AG08396 (cell line): Measurements from ENCODE around the gene ENPP7.
A peak's percentile ranks its signal among the peaks of the same experiment; 100 is the strongest.

ENCODE experiments used
- DNase-seq: peaks from one replicate; pipeline ENCODE4 v3.0.0; 2012; ENCODE audit warnings: low spot score, mixed read lengths

The ENPP7 gene

DNA sequence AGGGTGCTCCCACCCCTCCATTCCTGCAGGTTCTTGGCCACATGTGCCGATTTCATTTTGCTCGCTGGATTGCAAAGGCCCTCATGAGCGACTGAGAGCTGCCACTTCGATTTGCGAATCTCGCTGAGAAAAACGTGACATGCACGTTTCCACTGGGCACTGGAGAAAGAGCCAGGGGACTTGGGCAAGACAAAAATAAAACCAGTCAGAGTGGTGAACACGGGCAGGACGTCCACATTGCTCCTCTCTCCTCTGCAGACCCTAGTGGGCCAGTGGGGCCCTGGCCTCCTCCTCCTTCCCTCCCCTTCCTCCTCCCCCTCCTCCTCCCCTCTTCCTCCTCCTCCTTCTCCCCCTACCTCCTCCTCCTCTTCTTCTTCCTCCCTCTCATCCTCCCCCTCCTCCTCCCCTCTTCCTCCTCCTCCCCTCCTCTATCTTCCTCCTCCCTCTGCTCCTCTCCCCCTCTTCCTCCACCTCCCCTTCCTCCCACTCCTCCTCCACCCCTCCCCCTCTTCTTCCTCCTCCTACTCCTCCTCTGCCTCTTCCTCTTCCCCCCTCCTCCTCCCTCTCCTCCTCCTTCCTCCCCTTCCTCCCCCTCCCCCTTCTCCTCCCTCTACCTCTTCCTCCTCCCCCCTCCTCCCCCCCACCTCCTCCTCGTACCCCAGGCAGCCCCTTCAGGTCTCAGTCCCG, 28.1 kb upstream of the ENPP7 start:
- DNase-seq: no peak

DNA sequence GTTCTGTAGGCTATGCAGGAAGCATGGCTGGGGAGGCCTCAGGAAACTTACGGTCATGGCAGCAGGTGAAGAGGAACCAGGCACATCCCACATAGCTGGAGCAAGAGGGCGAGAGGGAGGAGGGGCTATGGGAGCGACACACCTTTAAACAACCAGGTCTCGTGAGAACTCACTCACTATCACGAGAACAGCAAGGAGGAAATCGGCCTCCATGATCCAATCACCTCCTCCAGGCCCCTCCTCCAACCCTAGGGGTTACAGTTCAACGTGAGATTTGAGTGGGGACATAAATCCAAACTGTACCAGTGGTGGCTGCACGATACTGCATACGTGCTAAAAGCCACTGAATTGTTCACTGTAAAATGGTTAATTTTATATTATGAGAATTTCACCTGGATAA, 26.1 kb upstream of the ENPP7 start:
- DNase-seq: no peak

DNA sequence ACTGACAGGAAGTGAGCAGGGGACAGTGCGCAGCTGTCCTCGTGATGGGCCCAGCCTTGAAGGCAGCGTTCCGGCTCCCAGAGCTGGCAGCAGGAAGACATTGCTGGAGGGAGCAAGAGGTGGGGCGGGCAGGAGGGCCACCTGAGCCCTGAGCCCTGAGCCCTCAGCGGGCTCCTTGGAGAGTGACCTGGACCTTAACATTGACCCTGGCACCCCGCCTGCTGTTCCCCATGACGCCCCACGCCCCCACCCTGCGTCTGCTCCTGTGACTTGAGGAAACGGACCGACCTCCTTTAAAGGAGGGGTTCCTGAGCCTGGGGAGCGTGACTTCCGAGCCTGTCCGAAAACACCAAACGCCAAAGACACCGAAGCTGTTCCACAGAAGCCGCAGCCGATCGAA, 25.1 kb upstream of the ENPP7 start:
- no peak for DNase-seq

DNA sequence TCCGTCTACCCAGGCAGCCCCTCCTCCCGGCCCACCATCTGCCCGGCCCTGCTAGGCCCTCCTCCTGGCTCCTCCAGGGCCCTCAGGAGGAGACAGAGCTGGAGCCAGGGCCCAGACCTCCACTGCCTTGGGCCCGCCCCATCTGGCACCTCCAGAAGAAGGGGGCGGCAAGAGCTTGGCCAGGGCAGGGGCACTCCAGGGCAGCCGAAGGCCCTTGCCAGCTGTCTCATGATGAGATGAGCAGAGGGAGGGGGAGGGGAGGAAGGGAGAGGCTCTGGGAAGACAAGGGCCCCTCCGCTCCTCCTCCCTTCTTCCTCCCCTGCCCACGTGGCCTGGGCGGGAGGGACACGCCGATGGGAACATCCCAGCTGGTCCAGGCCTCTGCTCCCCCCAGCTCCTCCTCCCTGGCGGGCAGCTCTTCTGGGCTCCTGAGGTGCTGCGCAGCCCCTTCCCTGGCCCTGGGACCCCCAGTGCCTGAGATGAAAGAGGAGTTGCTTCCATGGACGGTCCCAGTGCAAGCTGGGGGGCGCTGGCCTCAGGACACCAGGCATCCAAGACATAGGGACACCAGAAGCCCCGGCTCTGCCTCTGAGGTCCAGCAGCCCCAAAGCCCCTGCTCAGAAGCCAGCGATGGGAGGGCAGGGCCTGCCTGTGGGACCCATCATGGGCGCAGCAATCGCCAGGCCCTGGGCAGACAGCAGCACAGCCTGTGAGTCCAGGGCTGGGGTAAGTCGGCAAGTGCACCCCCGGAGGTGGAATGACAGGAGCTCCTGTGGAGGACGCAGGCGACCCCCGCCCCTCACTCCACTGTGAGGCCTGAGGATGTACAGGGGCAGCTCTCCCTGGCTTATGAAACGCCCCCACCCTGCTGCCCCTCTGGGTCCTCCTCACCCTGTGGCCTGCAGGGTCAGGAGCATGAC, 23.6 kb upstream of the ENPP7 start:
- DNase-seq: no peak

DNA sequence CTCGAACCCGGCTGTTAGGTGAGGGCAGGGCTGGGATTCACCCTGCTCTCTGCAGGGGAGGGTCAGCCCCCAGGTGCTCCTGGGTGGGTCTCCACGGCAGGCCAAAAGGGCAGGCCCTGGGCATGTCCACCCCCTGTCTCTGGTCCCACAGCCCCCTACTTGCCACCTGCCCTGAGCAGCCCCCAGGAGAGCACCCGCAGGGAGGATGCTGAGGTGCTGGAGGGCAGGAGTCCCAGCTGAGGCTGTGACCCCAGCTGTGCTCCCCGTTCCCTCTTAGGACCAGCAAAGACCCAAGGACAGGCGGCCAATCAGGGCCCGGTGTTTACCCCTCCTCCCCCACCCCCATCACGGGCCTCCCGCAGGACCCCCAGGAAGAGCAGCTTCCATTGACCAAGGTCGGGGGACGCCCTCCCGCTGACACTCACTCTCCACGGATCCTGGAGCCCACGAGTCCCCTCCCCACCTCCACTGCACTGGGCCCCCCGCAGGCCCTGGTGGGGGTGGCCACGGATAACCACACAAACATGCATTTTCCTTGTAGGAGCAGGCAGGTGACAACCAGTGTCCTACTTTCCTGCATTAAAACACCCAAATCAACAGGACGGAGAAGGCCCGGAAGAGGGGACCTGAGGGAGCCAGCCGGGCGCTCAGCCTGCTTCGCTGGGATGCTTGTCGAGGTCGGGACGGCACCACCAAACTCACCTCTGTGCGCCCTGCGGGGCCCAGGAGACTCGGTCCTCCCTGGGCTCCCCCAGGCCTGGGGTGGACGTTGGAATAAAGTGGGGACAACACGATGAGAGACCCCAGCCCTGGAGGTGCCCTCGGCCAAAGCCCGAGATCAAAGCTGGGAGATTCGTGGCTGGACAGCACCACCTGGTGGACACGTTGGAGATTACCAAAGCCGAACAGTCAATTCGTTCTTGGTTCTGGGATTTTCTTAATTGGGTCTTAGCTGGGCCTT, 22.5 kb upstream of the ENPP7 start:
- peak; percentile 79 for DNase-seq

DNA sequence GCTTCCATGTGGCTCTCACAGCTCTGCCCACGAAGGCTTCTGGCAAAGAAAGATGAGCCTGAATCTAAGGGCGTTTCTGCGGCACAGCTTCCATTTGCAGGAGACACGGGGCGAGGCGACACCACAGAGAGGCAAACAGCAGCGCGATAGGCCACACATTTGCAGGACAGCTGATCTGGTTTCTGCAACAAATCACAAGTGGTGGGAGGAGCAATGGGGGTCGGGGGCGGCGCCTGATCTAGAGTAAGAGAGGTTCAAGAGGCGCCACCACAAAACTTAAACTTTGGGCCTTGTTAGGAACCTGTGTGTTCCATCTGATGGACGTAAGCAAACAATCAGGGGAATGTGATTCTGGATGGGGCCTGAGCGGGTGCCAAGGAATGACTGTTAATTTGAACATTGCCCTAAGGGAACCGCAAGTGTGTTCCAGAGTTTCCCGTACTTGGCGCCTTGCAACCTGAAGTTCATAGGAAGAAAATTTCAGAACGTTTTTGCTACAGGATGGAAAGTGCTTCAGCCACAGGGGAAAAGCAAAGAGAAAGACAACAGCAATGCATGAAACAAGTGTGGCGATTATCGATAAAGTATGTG, 18.9 kb upstream of the ENPP7 start:
- no peak for DNase-seq

DNA sequence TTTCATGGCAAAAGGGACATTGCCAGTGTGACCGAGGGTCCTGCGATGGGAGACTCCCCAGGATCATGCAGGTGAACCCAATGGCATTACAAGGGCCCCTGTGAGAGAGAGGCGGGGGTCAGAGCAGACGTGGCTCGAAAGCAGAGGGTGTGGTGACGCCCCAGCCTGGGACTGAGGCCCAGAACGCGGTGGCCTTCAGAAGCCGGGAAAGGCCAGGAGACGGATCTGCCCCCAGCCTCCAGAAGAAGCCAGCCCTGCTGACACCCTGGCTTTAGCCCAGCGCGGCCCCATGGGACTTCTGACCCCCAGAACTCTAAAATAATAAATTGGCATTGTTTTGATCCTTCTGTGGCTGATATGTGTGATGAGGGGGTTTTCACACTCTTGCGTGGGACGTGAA, 17.4 kb upstream of the ENPP7 start:
- DNase-seq: no peak

DNA sequence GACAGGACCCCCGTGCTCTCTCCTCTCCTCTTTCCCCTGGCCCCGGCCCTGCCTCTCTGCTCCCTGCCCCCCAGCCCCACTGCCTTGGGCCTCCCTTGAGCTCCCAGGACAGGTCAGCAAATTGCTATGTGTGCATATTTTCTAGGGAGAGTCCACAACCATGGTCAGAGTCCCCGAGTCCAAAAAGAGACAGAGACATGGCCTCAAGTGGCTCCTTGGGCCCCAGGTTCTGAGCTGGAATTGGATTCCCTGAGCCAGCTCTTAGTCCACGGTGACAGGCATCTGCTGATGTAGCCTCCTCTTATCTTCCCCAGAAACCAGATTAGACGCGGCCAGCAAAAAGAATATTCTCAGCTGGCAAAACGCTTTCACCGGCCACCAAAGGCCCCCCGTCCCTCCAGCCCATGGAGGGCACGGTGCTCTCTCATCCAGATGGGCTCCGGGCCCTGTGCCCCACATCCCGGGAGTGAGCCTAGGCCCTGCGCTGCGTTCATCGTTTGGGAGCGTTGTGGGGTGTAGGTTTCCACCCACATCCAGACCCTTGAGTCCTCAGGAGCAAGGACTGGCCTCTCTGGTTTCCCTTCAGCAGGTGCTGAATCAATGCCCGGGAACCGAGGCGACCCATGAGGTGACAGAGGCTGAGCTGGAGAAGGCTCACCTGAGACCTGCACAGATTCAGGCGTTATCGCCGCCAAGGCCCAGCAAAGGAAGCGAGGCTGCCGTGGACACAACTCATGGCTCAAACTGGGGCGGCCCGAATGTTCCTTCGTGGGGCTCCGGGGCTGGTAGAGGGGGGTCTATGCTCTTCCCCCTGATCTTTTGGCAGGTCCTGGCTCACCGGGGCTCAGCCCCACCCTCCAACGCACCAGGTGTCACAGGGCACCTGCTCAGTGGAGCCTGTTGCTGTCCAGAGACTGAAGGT, 16.3 kb upstream of the ENPP7 start:
- DNase-seq: no peak

DNA sequence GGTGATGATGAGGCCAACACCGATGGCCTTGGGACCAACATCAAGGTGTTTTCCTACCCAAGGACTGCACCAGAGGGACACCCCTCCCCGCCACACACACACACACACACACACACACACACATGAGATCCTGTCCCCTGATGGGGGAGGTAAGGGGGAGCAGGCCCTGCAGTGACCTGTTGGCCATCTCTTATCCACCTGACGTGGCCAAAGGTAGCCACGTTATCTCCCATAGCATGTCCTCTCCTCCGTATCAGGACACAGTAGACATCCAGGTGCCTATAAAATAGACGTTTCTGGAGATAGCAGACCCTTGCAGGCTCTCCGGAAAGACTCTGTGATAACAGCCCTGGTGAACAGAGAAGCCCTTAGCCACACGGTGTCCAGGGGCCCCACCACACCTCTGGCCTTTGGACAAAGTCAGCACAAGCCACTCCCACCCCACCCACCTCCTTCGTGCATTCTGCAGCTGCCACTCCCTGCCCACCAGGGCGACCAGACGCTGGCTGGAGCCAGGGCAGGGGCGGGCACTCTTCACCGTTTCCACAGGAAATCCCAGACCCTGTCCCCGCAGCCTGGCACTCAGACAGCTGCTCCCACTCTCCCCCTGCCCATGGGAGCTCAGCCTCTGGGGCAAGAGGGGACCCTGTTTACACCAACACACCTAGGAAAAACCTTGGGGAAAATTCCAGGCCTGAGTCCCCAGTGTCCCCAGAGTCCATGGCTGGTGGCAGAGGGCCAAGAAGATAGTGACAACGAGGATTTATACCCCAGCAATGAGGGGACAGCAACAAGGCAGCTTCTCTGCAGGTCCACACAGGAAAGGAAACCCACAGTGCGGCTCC, 15.4 kb upstream of the ENPP7 start:
- DNase-seq: no peak

DNA sequence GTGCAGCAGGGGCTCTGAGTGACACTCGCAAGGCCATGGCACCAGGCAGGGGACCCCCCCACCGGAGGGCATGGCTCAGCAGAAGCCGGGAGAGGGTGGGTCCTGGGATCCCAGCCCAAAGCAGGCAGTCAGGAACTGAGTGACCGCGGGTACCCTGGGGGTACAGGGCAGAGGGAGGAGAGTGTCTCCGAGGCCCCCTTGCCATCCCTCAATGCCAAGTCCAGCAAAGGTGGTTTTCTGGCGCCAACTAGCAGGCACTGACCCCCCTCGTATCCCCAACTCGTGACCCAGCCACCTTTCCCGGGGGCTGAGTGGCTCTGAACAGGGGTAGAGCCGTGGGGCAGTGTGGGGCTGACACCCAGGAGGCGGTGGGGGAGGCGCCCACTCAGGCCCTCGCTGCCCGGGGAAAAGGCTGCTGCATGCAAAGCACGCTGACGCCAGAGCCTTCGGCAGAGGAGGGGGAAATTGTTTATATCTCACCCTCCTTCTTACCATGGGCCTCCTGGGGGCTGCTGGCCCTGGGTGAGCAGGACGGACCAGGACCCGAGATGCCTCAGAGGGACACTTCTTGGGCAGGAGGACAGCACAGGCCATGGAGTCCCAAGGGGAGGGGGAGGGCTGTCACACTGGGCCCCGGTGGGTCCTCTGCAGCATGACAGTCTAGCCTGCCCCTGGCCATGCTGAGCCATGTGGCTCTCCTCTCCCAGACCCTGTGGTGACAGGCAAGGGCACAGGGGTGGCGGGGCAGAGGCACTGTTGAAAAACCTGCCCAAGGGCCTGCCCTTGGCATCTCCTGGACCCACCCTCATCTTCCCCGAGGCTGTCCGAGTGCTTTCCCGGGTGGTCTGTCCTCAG, 14.6 kb upstream of the ENPP7 start:
- DNase-seq: no peak

DNA sequence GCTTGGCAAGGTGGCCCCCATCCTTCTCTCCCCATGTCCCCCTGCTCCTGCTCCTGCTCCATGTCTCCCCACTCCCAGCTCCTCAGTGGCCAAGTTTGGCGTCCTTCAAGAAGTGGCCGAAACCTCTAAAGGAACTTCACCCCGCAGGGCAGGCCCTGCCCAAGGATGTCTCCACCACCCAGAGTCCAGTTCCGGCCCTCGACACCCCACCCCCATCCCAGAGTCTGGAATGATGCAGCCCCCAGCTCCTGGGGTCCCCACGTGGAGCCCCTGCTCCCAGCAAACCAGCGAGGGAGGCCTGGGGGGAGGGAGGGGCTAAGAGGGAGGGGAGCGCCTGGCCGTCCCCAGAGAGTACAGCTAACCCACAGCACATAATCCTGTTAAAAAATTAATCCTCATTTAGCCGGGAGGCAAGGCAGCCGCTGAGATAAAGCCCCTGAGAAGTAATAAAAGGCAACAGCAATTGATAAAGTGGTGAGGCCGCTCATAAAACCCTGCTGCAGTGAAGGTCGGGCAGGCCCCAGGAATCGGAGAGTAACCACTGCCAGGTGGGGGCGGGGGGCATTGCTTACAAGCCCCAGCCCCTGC, 9.9 kb upstream of the ENPP7 start:
- no peak for DNase-seq

DNA sequence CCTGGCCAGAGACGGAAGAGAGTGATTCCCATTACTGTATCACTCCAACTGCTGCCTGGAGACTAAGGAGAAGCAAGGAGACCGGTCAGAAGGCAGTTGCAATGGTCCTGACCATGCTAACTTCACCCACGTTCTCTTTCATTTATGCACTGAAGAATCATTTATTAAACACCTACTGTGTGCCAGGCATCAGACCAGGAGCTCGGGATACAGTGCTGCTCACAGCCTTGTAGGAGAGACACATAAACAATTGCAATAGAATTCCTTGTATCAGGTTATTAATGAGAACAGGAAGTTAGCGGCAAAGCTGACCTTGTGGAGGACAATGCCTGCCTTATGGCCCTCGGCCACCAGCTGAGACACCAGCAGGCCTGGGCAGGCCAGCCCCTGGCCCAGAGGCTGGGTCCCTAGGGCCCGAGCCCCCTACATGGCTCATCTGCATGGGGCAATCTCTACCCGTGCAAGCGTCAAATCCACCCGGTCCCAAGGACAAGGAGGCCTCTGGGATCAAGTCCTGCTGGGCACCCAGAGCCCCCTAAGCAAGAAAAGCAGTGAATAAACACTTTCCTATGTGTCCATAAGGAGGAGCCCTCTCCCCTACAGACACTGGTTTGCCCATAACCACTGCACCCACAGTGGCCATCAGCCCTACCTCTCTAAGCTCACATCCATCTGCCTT, 8.6 kb upstream of the ENPP7 start:
- DNase-seq: no peak

DNA sequence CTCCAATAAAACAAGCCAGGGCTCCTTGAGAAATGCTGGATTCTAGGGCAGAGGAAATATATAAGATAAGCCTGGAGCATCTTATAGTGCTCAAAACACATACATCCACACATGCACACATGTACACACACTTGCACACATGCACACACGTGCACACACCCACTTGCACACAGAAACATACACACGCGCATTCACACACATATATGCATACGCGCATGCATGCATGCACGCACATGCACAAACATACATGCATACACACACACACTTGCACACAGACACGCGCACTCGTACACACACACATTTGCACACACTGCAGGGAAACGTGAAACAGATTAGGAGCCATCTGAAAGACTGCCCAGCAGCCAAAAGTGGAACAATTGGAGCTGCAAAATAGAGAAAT, 8.0 kb upstream of the ENPP7 start:
- no peak for DNase-seq

DNA sequence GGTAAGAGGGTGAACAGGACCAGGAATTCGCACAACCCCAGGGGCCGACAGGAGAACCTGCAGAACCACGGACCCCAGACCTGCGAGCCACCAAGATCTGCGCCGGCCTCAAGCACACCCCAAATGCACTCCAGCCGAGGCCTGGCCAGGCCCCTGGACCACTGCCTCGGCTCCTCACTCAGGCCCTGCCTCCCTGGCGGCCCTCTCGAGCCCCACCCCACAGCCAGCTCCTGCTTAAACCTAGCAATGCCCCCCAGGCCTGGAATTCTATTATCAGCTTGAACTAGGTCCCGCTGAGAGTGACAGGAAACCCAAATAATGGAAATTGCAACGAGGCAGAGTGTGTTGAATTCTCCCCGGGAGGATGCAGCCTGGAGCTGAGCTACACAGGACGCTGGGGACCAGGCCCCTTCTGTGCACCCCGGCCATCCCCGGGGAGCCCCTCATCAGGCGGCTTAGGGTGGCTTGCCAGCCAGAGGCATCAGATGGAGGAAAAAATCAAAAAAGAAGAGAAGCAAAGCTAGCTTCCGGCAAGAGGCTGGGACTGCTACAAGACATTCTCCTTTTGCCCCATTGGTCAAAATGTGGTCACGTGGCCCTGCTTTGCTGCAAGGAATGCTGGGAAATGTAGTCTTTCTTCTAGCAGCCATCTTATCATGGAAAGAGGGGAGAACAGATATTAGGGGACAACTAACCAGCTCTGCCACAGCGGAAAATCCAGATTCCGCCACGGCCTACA, 2.4 kb upstream of the ENPP7 start:
- peak; percentile 98 for DNase-seq

DNA sequence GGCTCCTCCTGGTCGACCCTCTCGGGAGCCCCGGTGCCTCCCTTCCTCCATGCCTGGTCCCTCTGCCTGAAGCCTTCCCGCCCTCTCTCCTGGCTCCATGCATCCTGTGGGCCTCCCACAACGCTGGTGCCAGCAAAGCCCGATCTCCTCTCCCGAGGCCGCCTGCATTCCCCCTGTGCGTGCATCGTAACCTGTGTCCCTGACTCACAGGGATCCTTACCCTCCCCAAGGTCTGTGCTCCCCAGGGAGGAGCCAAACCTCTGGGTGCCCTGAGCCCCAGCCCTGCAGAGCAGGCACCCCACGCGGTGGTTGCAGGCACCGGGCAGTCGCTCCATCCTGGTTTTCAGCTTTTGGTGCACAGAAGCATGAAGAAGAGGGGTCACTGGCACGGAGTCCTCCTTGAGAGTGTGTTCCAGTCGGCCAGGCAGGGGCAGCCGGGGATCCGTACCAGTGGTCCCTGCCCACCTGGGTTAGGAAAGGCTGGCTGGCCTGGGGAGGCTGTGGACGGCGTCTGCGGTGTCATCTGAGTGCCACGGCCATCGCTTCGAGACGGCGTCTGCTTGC, 1.8 kb upstream of the ENPP7 start:
- no peak for DNase-seq

DNA sequence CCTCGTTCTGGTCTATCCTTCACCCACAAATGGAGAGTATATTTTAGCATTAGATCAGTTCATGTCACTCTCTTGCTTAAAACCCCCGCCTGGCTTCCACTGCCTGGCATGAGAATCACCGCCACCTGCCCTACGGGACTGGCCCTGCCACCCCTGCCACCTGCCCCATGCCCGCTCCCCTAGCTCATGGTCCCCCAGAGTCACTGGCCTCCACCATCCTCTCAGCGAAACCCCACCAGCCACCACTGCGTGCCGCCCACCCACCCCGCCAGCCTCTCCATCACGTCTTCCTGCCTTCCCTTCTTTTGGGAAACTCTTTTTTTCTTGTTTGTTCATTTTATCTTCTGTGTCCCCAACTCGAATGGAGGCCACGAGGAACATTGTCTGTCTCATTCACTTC, 982 bp upstream of the ENPP7 start:
- DNase-seq: no peak

DNA sequence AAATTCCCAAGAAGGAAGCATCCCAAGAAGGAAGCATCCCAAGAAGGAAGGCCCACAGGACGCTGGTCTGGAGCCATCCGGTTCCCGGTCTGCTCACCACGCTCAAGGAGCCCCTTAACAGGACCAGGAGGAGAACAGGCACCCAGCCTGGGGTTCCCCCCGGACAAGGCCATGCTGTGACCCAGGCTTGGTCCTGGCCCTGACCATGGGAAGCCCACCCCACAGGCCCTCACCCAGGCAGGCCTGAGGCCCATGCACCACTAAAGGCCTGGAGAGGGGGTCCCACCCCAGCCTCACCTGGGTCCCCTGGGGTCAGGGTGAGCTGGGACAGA, 340 bp upstream of the ENPP7 start:
- DNase-seq: no peak
